Endothelial cell of umbilical vein (primary cell): Measurements from ENCODE around the gene VEGFA. TPM values are rescaled to one million over a fixed set of nuclear protein-coding genes. Genes with fewer than 3 reads are reported as not detected.

ENCODE experiments used
- BruUV-seq: library from RNA; stranded (reverse); fragments of 400-500 nt; replicated peaks from 2 replicates; lab custom pipeline; 2021; lab: Mats Ljungman, UMichigan
- CTCF ChIA-PET: fragments of 300-600, 350-600 bp; sonication (Branson Sonifier 250); formaldehyde crosslinking; loops from one replicate; lab custom pipeline; 2021; ENCODE audit warnings: antibody characterized with exemption, inconsistent platforms; lab: Charles Lee
- POLR2A ChIA-PET: fragments of 300-600, 350-600 bp; sonication (Branson Sonifier 250); formaldehyde crosslinking; loops from one replicate; lab custom pipeline; 2021; ENCODE audit warnings: antibody characterized with exemption, inconsistent platforms; lab: Charles Lee
- DNase-seq: peaks from one replicate; pipeline ENCODE4 v3.0.0-alpha.2; 2011; ENCODE audit warnings: low read depth, low spot score
- FAIRE-seq: peaks from 2 replicates; lab custom pipeline; 2011; peaks lifted over from hg19 to GRCh38; lab: Jason Lieb, UNC
- H2AFZ ChIP-seq: 2 replicates; pipeline ENCODE4 v1.6.0; 2012; ENCODE audit warnings: low read depth, low read length, control low read depth, inconsistent platforms
- H3K27ac ChIP-seq: 2 replicates; pipeline ENCODE4 v1.5.1; 2011; ENCODE audit warnings: low read depth, mild to moderate bottlenecking, control low read depth, low read length, moderate library complexity; ENCODE audit not compliant: insufficient read depth
- H3K27me3 ChIP-seq, 2 experiments: 2 replicates each; pipeline versions ENCODE4 v1.6.0 to v1.6.1; 2011; ENCODE audit warnings: low read length in 2 of 2, mixed read lengths in 1 of 2; ENCODE audit not compliant: control insufficient read depth in 2 of 2, insufficient read depth in 2 of 2
- H3K36me3 ChIP-seq, 2 experiments: 2 replicates in 1 of 2; 3 replicates in 1 of 2; pipeline ENCODE4 v1.5.1; 2011; ENCODE audit warnings: low read length in 2 of 2, mild to moderate bottlenecking in 1 of 2, moderate library complexity in 1 of 2; ENCODE audit not compliant: control insufficient read depth in 2 of 2, insufficient read depth in 2 of 2; ENCODE audit errors: extremely low read depth in 1 of 2
- H3K4me1 ChIP-seq: 3 replicates; pipeline ENCODE4 v1.5.1; 2011; ENCODE audit warnings: mild to moderate bottlenecking, low read length; ENCODE audit not compliant: control insufficient read depth, insufficient read depth; ENCODE audit errors: extremely low read depth
- H3K4me2 ChIP-seq: 2 replicates; pipeline ENCODE4 v1.6.1; 2011; ENCODE audit warnings: low read length, control low read depth, mixed read lengths; ENCODE audit not compliant: insufficient read depth
- H3K4me3 ChIP-seq, 3 experiments: fragments of 200-600 bp in 1 of 3; sonication (generic), shearing (Covaris generic) in 1 of 3; replicated peaks in 1 of 3; 2 replicates each; pipeline ENCODE4 v1.5.1; 2011 to 2016; ENCODE audit warnings: control low read depth in 3 of 3, low read length in 3 of 3, mild to moderate bottlenecking in 2 of 3, inconsistent platforms in 1 of 3, low read depth in 1 of 3, moderate library complexity in 1 of 3; ENCODE audit not compliant: insufficient read depth in 1 of 3
- H3K79me2 ChIP-seq: 2 replicates; pipeline ENCODE4 v1.6.0; 2012; ENCODE audit warnings: low read length, inconsistent platforms; ENCODE audit not compliant: control insufficient read depth, insufficient read depth
- H3K9ac ChIP-seq: replicated peaks from 2 replicates; pipeline ENCODE3; 2011; ENCODE audit warnings: low read length, control low read depth; ENCODE audit not compliant: insufficient read depth; ENCODE audit errors: extremely low read depth
- H3K9me1 ChIP-seq: replicated peaks from 3 replicates; pipeline ENCODE4 v1.6.0; 2011; ENCODE audit warnings: mild to moderate bottlenecking, low read length; ENCODE audit not compliant: control insufficient read depth, insufficient read depth; ENCODE audit errors: extremely low read depth
- H3K9me3 ChIP-seq: replicated peaks from 2 replicates; pipeline ENCODE4 v1.5.1; 2012; ENCODE audit warnings: low read length, inconsistent platforms; ENCODE audit not compliant: control insufficient read depth, insufficient read depth
- H4K20me1 ChIP-seq: replicated peaks from 2 replicates; pipeline ENCODE3; 2011; ENCODE audit warnings: mild to moderate bottlenecking, low read length; ENCODE audit not compliant: control insufficient read depth, insufficient read depth; ENCODE audit errors: extremely low read depth
- EZH2 ChIP-seq: IDR thresholded peaks from 2 replicates; pipeline ENCODE4 v1.6.1; 2012; ENCODE audit warnings: borderline replicate concordance, low read depth, mild to moderate bottlenecking, moderate library complexity, low read length, inconsistent platforms; ENCODE audit not compliant: severe bottlenecking
- FOS ChIP-seq: IDR thresholded peaks from 2 replicates; pipeline ENCODE4 v1.6.1; 2011; ENCODE audit warnings: mild to moderate bottlenecking, low read length, moderate library complexity, borderline replicate concordance; ENCODE audit not compliant: insufficient read depth
- GATA2 ChIP-seq: IDR thresholded peaks from 2 replicates; pipeline ENCODE4 v1.7.0; 2011; ENCODE audit warnings: low read depth, mild to moderate bottlenecking, moderate library complexity, mixed read lengths, low read length; ENCODE audit not compliant: insufficient read length, insufficient read depth
- JUN ChIP-seq: IDR thresholded peaks from 2 replicates; pipeline ENCODE4 v1.6.1; 2011; ENCODE audit warnings: borderline replicate concordance, low read depth; ENCODE audit not compliant: insufficient read length, insufficient read depth
- MYC ChIP-seq: IDR thresholded peaks from one replicate; pipeline ENCODE4 v1.6.1; 2011; ENCODE audit warnings: mild to moderate bottlenecking, low read depth, low read length
- POLR2A ChIP-seq: IDR thresholded peaks from 2 replicates; pipeline ENCODE4 v1.6.1; 2012; ENCODE audit warnings: low read depth, mild to moderate bottlenecking, control low read depth, low read length
- POLR2AphosphoS5 ChIP-seq: IDR thresholded peaks from 2 replicates; pipeline ENCODE4 v1.6.1; 2012; ENCODE audit warnings: low read depth, mild to moderate bottlenecking, control low read depth, low read length, moderate library complexity; ENCODE audit not compliant: insufficient read depth
- dilution Hi-C: fragments of 300-500 bp; cut with MboI; formaldehyde crosslinking; loops from one replicate; pipeline ENCODE4 v1.15.0; 2019; ENCODE audit warnings: low sequenced_read_pairs; ENCODE audit not compliant: extremely low pct_ligation_motif_present
- intact Hi-C: fragments of 100-400 bp; cut with micrococcal nuclease; formaldehyde crosslinking; loops from one replicate; pipeline ENCODE4 v1.10.0; 2022
- polyA plus RNA-seq, 4 experiments: library from polyadenylated mRNA; depleted of rRNA in 3 of 4; stranded (reverse) in 3 of 4; unstranded in 1 of 4; fragments of >200 nt; gene quantifications; 2 replicates each; pipeline versions ENCODE4 v1.2.1 to v1.2.3, GENCODE V29; 2011 to 2012; ENCODE audit warnings: missing spikeins in 1 of 4
- total RNA-seq: library from RNA; stranded (reverse); gene quantifications from 2 replicates; pipeline ENCODE4 v1.2.3, GENCODE V29; 2021
- TF ChIP-seq, protein P1 (sequence below): IDR thresholded peaks from 2 replicates; pipeline ENCODE4 v1.6.1; 2011; ENCODE audit not compliant: insufficient read depth, insufficient read length
- TF ChIP-seq, protein P2 (sequence below), 2 donors: IDR thresholded peaks; 1 replicate in 1 of 2; 2 replicates in 1 of 2; pipeline ENCODE4 v1.5.1; 2011; ENCODE audit warnings: low read length in 2 of 2, mild to moderate bottlenecking in 2 of 2, moderate library complexity in 2 of 2, control low read depth in 1 of 2, inconsistent platforms in 1 of 2, low read depth in 1 of 2; ENCODE audit not compliant: insufficient read depth in 1 of 2; ENCODE audit errors: extremely low read depth in 1 of 2

VEGFA gene
- total and polyA plus RNA-seq, 2 donors (not counting 3 experiments of a cell fraction or from before 2014, with no cell fraction given) = 18.1 to 19.9 TPM

DNA sequence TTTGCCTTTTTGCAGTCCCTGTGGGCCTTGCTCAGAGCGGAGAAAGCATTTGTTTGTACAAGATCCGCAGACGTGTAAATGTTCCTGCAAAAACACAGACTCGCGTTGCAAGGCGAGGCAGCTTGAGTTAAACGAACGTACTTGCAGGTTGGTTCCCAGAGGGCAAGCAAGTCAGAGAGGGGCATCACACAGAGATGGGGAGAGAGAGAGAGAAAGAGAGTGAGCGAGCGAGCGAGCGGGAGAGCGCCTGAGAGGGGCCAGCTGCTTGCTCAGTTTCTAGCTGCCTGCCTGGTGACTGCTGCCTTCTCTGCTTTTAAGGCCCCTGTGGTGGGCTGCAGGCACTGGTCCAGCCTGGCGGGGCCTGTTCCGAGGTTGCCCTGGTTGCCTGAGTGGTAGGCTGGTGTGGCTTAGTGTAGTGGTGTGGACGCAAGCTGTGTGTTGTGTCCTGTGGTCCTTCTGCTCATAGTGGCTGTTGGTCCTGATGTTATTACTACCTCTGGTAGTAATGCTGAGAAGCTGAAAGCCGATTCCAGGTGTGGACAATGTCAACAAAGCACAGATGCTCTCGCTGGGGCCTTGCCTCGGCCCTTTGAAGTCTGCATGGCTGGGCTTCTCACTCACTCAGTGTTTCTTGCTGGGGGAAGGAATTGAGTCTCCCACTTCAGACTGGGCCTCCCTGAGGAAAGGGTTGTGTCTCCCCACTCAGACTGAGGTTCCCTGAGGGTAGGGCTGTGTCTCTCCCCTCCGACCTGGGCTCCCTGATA, 12.1 kb downstream of the VEGFA start:
- no peak overlapping the region for H3K9ac ChIP-seq
- ChIA-PET POLR2A (no interaction called here), CTCF (interaction anchor here (0.6 to 2.5 kb wide), 4 partner anchors 9 to 297 kb away, joined by 3 to 9 read pairs (median 6); no protein-coding TSS in a partner anchor)
- dilution Hi-C loops (no loop called here), intact Hi-C loops (no loop called here)
- H3K36me3 ChIP-seq = peaks cover 3 to 40% of the 10 kb centered on the region in 2 experiments
- no peaks in the 10 kb centered on the region for H4K20me1 ChIP-seq
- no peak overlapping the region for H2AFZ ChIP-seq
- H3K27ac ChIP-seq = no peak overlapping the region
- no peaks in the 10 kb centered on the region for H3K79me2 ChIP-seq
- TF ChIP-seq JUN (no peak), FOS (no peak), MYC (no peak), EZH2 (no peak), POLR2A (no peak), POLR2AphosphoS5 (no peak), GATA2 (no peak)
- TF ChIP-seq, protein P1, sequence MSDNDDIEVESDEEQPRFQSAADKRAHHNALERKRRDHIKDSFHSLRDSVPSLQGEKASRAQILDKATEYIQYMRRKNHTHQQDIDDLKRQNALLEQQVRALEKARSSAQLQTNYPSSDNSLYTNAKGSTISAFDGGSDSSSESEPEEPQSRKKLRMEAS = no peak
- TF ChIP-seq, protein P2, sequence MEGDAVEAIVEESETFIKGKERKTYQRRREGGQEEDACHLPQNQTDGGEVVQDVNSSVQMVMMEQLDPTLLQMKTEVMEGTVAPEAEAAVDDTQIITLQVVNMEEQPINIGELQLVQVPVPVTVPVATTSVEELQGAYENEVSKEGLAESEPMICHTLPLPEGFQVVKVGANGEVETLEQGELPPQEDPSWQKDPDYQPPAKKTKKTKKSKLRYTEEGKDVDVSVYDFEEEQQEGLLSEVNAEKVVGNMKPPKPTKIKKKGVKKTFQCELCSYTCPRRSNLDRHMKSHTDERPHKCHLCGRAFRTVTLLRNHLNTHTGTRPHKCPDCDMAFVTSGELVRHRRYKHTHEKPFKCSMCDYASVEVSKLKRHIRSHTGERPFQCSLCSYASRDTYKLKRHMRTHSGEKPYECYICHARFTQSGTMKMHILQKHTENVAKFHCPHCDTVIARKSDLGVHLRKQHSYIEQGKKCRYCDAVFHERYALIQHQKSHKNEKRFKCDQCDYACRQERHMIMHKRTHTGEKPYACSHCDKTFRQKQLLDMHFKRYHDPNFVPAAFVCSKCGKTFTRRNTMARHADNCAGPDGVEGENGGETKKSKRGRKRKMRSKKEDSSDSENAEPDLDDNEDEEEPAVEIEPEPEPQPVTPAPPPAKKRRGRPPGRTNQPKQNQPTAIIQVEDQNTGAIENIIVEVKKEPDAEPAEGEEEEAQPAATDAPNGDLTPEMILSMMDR (IDR thresholded peaks at IDR 0.05; ENCODE audit: extremely low read depth in 1 of 2, insufficient read depth in 1 of 2, low read depth in 1 of 2, low read length in 2 of 2) = no peak
- no peak overlapping the region for H3K4me2 ChIP-seq
- no peaks in the 10 kb centered on the region for H3K27me3 ChIP-seq
- BruUV-seq = no TSS peak
- H3K9me1 ChIP-seq = no peaks in the 10 kb centered on the region
- DNase-seq = no peak
- H3K9me3 ChIP-seq = no peaks in the 10 kb centered on the region
- FAIRE-seq = no peak
- no peak overlapping the region for H3K4me3 ChIP-seq
- no peaks in the 10 kb centered on the region for H3K4me1 ChIP-seq
